Fibroblast of mammary gland (primary cell): ENCODE results near the gene GZF1.

Experiments used
- DNase-seq: peaks from one replicate; pipeline ENCODE4 v3.0.0-alpha.2; 2010; ENCODE audit warnings: low read depth
- H3K4me3 ChIP-seq: 2 replicates; pipeline ENCODE4 v1.5.1; 2011; ENCODE audit warnings: low read depth, mild to moderate bottlenecking, low read length, moderate library complexity; ENCODE audit not compliant: control insufficient read depth
- CTCF ChIP-seq: conservative IDR thresholded peaks from 2 replicates; pipeline ENCODE4 v1.5.1; 2011; ENCODE audit warnings: low read depth, low read length, inconsistent platforms; ENCODE audit not compliant: control insufficient read depth, insufficient read depth

The GZF1 gene

GRCh38 chr20:23368316-23369071, 6.5 kb downstream of the GZF1 start:
- TF ChIP-seq CTCF, result no peak
- no peak overlapping the region for H3K4me3 ChIP-seq
- peak; percentile 56 for DNase-seq

GRCh38 chr20:23369072-23369823, 7.3 kb downstream of the GZF1 start:
- no peak overlapping the region for H3K4me3 ChIP-seq
- DNase-seq, result no peak
- TF ChIP-seq CTCF, result no peak

- no peak for DNase-seq
- no peak for TF ChIP-seq CTCF
- no peak overlapping the region for H3K4me3 ChIP-seq
Measured at GRCh38 chr20:23370274-23370673, 8.3 kb downstream of the GZF1 start.

- no peak overlapping the region for H3K4me3 ChIP-seq
- no peak for TF ChIP-seq CTCF
- DNase-seq, result no peak
Measured at GRCh38 chr20:23370873-23371272, 8.9 kb downstream of the GZF1 start.

- DNase-seq, result no peak
- H3K4me3 ChIP-seq, result no peak overlapping the region
- no peak for TF ChIP-seq CTCF
Measured at GRCh38 chr20:23371496-23371895, 9.5 kb downstream of the GZF1 start.

- no peak for TF ChIP-seq CTCF
- no peak overlapping the region for H3K4me3 ChIP-seq
- no peak for DNase-seq
Measured at GRCh38 chr20:23374441-23374840, 12.5 kb downstream of the GZF1 start.
